ENCODE results near the gene SLC22A1.
A peak's percentile ranks its signal among the peaks of the same experiment; 100 is the strongest.
"Not testable (repeated sequence)": the region's sequence is repeated elsewhere in the genome, so short reads cannot be mapped to it uniquely, and the experiment has no call there.

The SLC22A1 gene

GRCh38 chr6:160131636-160132296, 10.2 kb downstream of the SLC22A1 start:
- DNase-seq (ENCODE audit: low spot score), result no peak
- ChIA-PET CTCF (interaction anchor here (0.6 kb wide), 1 partner anchor 573 kb away, joined by 3 read pairs; no protein-coding TSS in a partner anchor), POLR2A (ENCODE audit: low non-redundant PET) (no interaction called here)
- no peak for TF ChIP-seq CTCF (conservative IDR thresholded peaks at IDR 0.05; ENCODE audit: low read depth)
- H3K27ac ChIP-seq, result no peak overlapping the region

GRCh38 chr6:160132297-160132637, 10.7 kb downstream of the SLC22A1 start:
- TF ChIP-seq CTCF (conservative IDR thresholded peaks at IDR 0.05; ENCODE audit: low read depth), result no peak
- CTCF ChIA-PET, result no interaction called here
- no peak overlapping the region for H3K27ac ChIP-seq
- POLR2A ChIA-PET (ENCODE audit: low non-redundant PET), result no interaction called here
- DNase-seq (ENCODE audit: low spot score), result no peak

GRCh38 chr6:160132776-160133338, 11.2 kb downstream of the SLC22A1 start:
- TF ChIP-seq CTCF (conservative IDR thresholded peaks at IDR 0.05; ENCODE audit: low read depth), result no peak
- POLR2A ChIA-PET (ENCODE audit: low non-redundant PET), result no interaction called here
- DNase-seq (ENCODE audit: low spot score), result peak; percentile 25
- CTCF ChIA-PET, result interaction anchor here (1.3 kb wide), 1 partner anchor 323 kb away, joined by 4 read pairs; no protein-coding TSS in a partner anchor
- H3K27ac ChIP-seq, result no peak overlapping the region

GRCh38 chr6:160133441-160134336, 12.1 kb downstream of the SLC22A1 start:
- ChIA-PET POLR2A (ENCODE audit: low non-redundant PET) (no interaction called here), CTCF (interaction anchor here (0.6 to 1.3 kb wide), 3 partner anchors 38 to 322 kb away, joined by 3 to 4 read pairs (median 3); no protein-coding TSS in a partner anchor)
- no peak for TF ChIP-seq CTCF (conservative IDR thresholded peaks at IDR 0.05; ENCODE audit: low read depth)
- no peak overlapping the region for H3K27ac ChIP-seq
- no peak for DNase-seq (ENCODE audit: low spot score)

- DNase-seq (ENCODE audit: low spot score); H3K27ac ChIP-seq; POLR2A ChIA-PET (ENCODE audit: low non-redundant PET): not testable (repeated sequence)
- CTCF ChIA-PET, result interaction anchor here (0.6 to 1.3 kb wide), 2 partner anchors 282 to 321 kb away, joined by 3 to 4 read pairs; no protein-coding TSS in a partner anchor
Measured at GRCh38 chr6:160134337-160134751, 12.7 kb downstream of the SLC22A1 start.

GRCh38 chr6:160134779-160135547, 13.3 kb downstream of the SLC22A1 start:
- no peak overlapping the region for H3K27ac ChIP-seq
- no peak for TF ChIP-seq CTCF (conservative IDR thresholded peaks at IDR 0.05; ENCODE audit: low read depth)
- ChIA-PET POLR2A (ENCODE audit: low non-redundant PET) (no interaction called here), CTCF (no interaction called here)
- no peak for DNase-seq (ENCODE audit: low spot score)

Measured in RWPE1 (cell line).